HL-60/S4 treated with retinoic acid at 250 ng/mL for 4 days and 3 days (cell line): ENCODE measurements around the gene PLXND1.

ENCODE experiments used
- in situ Hi-C: fragments of 300-500 bp; cut with MboI; formaldehyde crosslinking; loops from 2 replicates; pipeline ENCODE4 v1.7.0; 2022; ENCODE audit warnings: low sequenced_read_pairs

PLXND1 gene

DNA sequence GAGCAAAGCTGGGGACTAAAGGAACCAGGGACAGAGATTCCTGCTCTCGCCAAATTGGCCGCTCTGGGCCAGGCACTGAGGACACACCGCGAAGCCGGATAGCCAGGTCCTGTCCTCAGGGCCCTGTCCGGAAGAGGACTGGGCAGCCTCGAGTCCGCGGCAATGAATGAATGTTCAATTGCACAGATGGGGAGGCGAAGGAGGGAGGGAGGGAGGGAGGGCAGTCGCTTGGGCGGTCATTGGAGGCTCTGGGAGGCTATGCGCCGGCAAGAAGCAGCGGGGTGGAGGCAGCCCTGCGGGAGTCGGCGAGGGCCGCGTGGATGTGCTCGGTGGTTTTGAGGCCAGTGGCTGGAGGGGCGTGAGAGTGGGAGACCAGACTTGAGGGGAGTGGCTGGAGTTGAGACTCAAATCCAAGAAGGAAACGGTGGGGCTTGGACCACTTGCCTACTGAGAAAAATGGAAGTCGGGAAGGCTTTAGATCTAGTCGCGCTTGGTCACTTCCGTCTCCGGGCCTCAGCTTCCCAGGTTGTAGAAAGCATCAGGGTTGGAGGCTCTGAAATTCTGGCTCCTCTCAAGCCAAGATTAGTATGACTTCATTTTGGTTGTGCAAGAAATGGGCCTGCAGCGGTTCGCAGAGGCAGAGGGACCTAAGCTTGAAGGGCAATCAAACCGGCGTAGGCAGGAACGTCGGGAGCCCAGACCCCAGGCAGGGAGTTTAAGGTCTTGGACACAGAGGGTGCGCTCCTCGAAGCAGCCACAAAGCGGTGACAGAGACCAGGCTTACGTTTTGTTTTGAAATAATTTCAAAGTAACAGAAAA, 21.1 kb upstream of the PLXND1 start:
- in situ Hi-C loops: no loop called here

DNA sequence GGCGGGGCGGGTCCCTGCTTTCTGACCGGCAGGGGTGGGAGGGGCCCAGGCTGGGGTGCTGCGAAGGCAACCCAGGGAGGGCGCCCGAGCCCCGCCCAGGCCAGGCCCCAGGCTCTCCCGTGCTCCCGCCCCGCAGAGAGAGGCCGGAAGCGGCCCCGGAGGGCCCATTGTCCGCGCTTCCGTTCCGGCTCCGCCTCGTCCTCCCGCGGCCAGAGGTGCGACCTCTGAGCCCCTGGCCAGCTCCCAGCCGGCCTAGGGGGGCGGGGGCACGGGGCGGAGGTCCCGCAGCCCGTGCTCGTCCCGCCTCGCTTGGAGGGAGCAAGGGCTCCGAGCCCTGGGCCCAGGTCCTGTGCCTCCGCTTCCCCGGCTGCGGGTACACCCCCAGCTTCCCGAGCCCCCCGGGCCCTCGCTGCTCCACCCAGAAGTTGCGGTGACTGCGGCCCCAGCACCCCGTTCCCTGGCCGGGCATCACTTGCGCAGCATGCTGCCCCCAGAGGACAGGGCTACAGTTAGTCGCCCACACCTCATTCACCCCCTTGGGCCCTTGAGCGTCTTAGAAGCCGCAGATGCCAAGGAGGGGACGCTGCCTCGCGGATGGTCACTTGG, 20.4 kb upstream of the PLXND1 start:
- in situ Hi-C loops: no loop called here

- in situ Hi-C loops: no loop called here
Observed at GRCh38 chr3:129625072-129625874, 18.8 kb upstream of the PLXND1 start.

- in situ Hi-C loops: no loop called here
Observed at GRCh38 chr3:129624347-129625071, 18.0 kb upstream of the PLXND1 start.

DNA sequence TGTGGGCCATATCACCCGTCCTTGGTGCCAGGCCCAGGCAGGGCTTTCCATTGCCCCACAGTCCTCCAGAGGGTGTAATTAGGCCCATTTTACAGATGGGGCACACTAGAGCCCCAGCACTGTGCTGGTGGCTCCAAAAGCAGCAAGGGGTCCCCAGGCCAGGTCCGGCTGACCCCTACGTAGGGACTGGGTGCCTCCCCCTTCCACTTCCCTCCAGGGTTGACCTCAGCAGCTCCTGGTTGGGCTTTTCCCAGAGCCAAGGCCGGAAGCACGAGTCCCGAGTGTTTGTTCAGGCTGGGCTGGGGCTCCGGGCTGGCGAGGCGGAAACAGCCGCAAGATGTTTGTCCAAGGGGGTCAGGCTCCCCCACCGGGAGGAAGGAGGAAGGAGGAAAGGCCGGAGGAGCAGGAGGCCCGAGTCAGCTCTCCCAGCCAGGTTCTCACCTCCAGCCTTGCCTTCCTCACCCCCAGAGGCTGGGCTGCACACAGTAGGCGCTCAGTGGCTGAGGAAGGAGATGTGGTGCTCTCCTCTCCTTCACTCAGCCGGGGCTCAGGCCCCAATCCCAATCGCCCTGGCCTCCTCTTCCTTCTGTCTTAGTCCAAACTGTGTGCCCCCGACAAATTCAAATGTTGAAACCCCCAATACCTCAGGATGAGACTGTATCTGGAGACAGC, 17.1 kb upstream of the PLXND1 start:
- in situ Hi-C loops: no loop called here

- in situ Hi-C loops: no loop called here
Observed at GRCh38 chr3:129622933-129623332, 16.5 kb upstream of the PLXND1 start.

- in situ Hi-C loops: no loop called here
Observed at GRCh38 chr3:129622226-129622874, 15.9 kb upstream of the PLXND1 start.

DNA sequence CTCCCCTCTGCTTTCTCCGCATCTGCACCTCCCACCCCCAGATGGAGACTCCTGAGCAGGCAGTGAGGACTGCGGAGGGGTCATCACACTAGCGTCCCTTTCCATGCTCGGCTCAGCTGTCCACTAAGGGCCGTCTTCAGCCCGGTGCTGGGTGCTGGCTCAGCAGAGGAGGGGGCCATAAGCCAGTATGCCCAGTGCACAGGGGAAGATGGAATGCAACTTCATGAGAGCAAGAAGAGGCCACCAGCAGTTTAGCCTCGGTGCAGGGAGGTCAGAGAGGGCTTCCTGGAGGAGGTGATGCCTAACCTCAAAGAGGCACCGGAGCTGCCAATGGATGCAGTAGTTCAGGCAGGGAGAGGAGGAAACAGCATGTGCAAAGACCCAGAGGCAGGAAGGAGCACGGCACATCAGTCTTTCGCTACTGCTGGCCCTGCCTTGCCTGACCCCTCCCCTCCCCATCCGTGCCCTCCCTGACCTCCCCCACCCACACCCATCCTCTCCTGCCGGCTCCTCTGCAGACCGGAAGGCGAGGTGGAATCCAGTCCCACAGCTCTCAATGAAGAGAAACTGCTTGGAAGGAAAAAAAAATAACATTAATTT, 15.2 kb upstream of the PLXND1 start:
- in situ Hi-C loops: no loop called here

DNA sequence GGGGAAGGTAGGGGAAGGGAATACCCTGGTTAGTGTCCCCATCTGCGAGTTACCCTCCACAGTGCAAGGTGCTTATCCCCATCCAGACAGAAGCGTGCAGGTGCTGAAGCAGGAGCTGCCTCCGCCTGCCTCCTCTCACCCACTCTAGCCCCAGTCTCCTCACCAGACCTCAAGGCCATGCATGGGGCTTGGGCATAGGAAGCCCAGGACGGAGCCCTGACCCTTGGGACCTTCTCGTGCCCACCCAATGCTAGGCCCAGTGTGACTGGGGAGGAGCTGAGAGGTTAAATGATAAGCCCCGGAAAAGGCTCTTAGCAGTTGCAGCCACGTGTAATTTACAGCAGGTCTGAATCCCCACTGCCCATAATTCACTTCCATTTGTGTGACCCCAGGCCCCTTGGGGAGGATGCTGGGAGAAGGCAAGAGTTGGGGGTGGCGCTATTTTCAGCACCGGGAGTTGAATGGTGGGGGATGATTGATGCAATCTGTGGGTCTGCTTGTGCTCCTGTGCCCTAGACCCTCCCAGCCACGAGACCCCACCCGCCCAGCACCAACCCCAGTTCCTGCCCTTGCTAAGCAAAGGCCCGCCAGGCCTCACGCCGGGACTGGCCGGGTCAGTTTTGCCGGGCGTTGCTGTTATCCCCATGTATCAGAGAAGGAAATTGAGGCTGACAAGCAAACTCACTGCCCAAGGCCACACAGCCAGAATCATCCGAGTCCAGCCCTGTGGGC, 14.5 kb upstream of the PLXND1 start:
- in situ Hi-C loops: no loop called here

- in situ Hi-C loops: no loop called here
Observed at GRCh38 chr3:129619726-129620162, 13.3 kb upstream of the PLXND1 start.

DNA sequence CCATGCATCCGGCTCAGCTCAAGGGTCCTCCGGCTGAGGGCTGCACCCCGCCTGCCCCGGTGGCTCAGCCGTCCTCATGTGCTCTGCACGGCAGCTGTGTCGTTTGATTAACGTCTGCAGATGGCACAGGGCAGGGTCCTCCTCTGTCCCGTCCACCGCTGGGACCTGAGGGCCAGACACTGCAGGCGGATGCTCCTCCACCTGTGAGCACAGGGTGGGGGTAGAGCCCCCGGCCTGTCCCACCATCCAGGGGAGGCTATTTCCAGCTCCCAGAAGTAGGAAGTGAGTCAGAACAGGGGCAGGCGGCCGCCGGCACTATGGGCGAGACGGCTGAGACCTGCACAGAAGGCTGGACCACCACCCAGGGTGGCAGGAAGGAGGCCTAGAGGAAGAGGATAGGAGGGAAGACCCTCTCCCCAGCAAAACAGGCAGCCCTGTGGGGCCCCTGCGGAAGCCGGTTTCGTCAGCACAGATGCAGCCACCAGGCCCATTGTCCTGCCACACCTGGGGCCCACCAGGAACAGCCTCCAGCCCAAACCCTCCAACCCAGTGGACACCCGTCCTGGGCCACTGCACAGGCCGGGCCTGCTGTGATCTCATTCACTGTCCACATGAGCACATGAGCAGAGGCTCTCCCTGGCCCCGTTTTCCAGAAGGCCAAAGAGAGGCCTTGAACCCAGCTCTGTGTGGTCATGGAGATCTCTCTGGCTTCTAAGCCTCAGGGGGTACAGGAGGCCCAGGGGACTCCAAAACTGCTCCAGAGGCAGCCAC, 12.6 kb upstream of the PLXND1 start:
- in situ Hi-C loops: no loop called here

GRCh38 chr3:129618186-129618820, 11.8 kb upstream of the PLXND1 start:
- in situ Hi-C loops: no loop called here

GRCh38 chr3:129617381-129618185, 11.1 kb upstream of the PLXND1 start:
- in situ Hi-C loops: no loop called here

GRCh38 chr3:129616713-129617112, 10.2 kb upstream of the PLXND1 start:
- in situ Hi-C loops: no loop called here

DNA sequence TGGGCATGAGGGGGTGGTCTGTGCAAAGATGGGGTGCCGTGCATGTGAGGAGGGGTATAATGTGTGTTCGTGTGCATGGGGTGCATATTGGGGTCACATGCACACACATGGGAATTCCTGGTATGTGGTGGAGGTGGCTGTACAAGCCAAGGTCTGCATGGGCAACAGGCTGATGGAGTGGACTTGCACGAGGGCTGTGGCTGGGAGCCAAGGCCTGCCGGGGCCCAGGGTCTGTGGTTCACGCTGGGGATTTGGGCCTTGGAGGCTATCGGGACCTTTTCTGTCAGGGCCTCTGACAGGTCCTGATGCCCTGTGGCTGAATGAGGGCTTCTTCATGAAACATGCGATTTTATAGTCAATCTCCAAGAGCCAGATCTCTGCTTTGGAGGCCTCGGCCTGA, 9.8 kb upstream of the PLXND1 start:
- in situ Hi-C loops: no loop called here

DNA sequence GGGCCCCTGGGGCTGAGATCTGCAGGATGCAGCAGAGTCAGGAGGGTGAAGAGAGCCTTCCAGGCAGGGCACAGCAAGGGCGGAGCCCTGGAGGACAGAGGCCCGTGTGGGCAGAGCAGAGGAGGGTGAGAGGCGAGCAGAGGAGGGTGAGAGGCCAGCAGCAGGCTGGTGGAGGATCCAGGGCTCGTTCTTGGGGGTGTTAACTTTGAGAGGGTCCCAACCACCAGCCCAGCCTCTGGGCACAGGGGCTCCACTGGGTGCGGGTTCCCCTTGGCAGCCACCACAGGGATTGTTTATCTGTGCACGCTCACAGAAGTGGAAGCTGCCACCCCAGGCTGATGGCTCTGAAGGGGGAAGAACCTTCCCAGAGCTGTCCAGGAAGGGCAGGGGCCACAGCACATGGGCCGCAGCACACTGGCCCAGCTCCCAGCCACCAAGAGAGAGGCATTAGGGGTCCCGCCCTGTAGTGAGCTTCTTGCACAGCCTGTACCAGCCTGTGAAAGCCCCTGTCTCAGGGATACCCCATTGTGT, 9.3 kb upstream of the PLXND1 start:
- in situ Hi-C loops: no loop called here

GRCh38 chr3:129614927-129615363, 8.5 kb upstream of the PLXND1 start:
- in situ Hi-C loops: no loop called here
